ENCODE data around the gene PARP11. TPM values are rescaled to one million over a fixed set of nuclear protein-coding genes. Genes with fewer than 3 reads are reported as not detected.

The PARP11 gene
- total RNA-seq, 1 donor from 2014 or later = 4.9 TPM

- ATAC-seq (ENCODE audit: poor library complexity) (no peak), DNase-seq (no peak)
- intact Hi-C loops (cut with DNase I) = no loop called here
These were observed 37.3 kb downstream of the PARP11 start for GRCh38 chr12:3835914-3836313.

- ATAC-seq (ENCODE audit: poor library complexity) = peak; percentile 55
- DNase-seq = no peak
- intact Hi-C loops (cut with DNase I) = no loop called here
These were observed 38.4 kb downstream of the PARP11 start for GRCh38 chr12:3834774-3835173.

GRCh38 chr12:3833670-3834310, 39.4 kb downstream of the PARP11 start:
- ATAC-seq (ENCODE audit: poor library complexity) = no peak
- no peak for DNase-seq
- intact Hi-C loops (cut with DNase I) = no loop called here

- no peak for ATAC-seq (ENCODE audit: poor library complexity)
- DNase-seq = no peak
- intact Hi-C loops (cut with DNase I) = no loop called here
These were observed 40.5 kb downstream of the PARP11 start for GRCh38 chr12:3832738-3833137.

GRCh38 chr12:3828888-3829287, 44.3 kb downstream of the PARP11 start:
- intact Hi-C loops (cut with DNase I) = no loop called here
- ATAC-seq (ENCODE audit: poor library complexity) (no peak), DNase-seq (no peak)

GRCh38 chr12:3827301-3828000, 45.7 kb downstream of the PARP11 start:
- ATAC-seq (ENCODE audit: poor library complexity) (no peak), DNase-seq (no peak)
- intact Hi-C loops (cut with DNase I) = no loop called here

GRCh38 chr12:3821441-3821840, 51.8 kb downstream of the PARP11 start:
- DNase-seq = no peak
- intact Hi-C loops (cut with DNase I) = no loop called here
- ATAC-seq (ENCODE audit: poor library complexity) = no peak

- ATAC-seq (ENCODE audit: poor library complexity) (no peak), DNase-seq (no peak)
- intact Hi-C loops (cut with DNase I) = no loop called here
These were observed 53.1 kb downstream of the PARP11 start for GRCh38 chr12:3820122-3820521.

- ATAC-seq (ENCODE audit: poor library complexity) (no peak), DNase-seq (no peak)
- intact Hi-C loops (cut with DNase I) = no loop called here
These were observed 56.9 kb downstream of the PARP11 start for GRCh38 chr12:3816266-3816665.

GRCh38 chr12:3815094-3815766, 58.0 kb downstream of the PARP11 start:
- DNase-seq (no peak), ATAC-seq (ENCODE audit: poor library complexity) (no peak)
- intact Hi-C loops (cut with DNase I) = no loop called here

- ATAC-seq (ENCODE audit: poor library complexity) = no peak
These were observed 62.7 kb downstream of the PARP11 start for GRCh38 chr12:3810540-3810939.

GRCh38 chr12:3810016-3810370, 63.2 kb downstream of the PARP11 start:
- intact Hi-C loops (cut with DNase I) = no loop called here

More at GRCh38 chr12:3810540-3810939, 62.7 kb downstream of the PARP11 start:
- intact Hi-C loops (cut with DNase I) = no loop called here
- DNase-seq = no peak

GRCh38 chr12:3809357-3810015, 63.7 kb downstream of the PARP11 start:
- DNase-seq (no peak), ATAC-seq (ENCODE audit: poor library complexity) (no peak)
- intact Hi-C loops (cut with DNase I) = no loop called here

More at GRCh38 chr12:3810016-3810370, 63.2 kb downstream of the PARP11 start:
- DNase-seq = no peak
- ATAC-seq (ENCODE audit: poor library complexity) = no peak

- no peak for ATAC-seq (ENCODE audit: poor library complexity)
- intact Hi-C loops (cut with DNase I) = no loop called here
- no peak for DNase-seq
These were observed 68.1 kb downstream of the PARP11 start for GRCh38 chr12:3805077-3805476.

GRCh38 chr12:3803865-3804472, 69.2 kb downstream of the PARP11 start:
- intact Hi-C loops (cut with DNase I) = loop anchor here (5.0 kb wide), 1 partner anchor 502 kb away; no protein-coding TSS in a partner anchor
- DNase-seq = peak; percentile 77
- ATAC-seq (ENCODE audit: poor library complexity) = peak; percentile 90

- intact Hi-C loops (cut with DNase I) = loop anchor here (5.0 kb wide), 1 partner anchor 500 kb away; no protein-coding TSS in a partner anchor
- no peak for DNase-seq
- no peak for ATAC-seq (ENCODE audit: poor library complexity)
These were observed 70.5 kb downstream of the PARP11 start for GRCh38 chr12:3802721-3803120.

GRCh38 chr12:3797531-3798048, 75.6 kb downstream of the PARP11 start:
- DNase-seq = no peak
- intact Hi-C loops (cut with DNase I) = no loop called here
- no peak for ATAC-seq (ENCODE audit: poor library complexity)

- no peak for ATAC-seq (ENCODE audit: poor library complexity)
- DNase-seq = no peak
- intact Hi-C loops (cut with DNase I) = no loop called here
These were observed 77.6 kb downstream of the PARP11 start for GRCh38 chr12:3795492-3796133.

Data from Right ventricle myocardium superior (tissue), 1 donor.